HG03442 (cell line): ENCODE results near the gene JPH2.

Source experiments
- ATAC-seq: cut with Tn5 transposase; IDR thresholded peaks from one replicate; pipeline ENCODE4 v1.9.1; 2021; ENCODE audit warnings: mild to moderate bottlenecking, moderate library complexity; ENCODE audit not compliant: unreplicated experiment

The JPH2 gene

DNA sequence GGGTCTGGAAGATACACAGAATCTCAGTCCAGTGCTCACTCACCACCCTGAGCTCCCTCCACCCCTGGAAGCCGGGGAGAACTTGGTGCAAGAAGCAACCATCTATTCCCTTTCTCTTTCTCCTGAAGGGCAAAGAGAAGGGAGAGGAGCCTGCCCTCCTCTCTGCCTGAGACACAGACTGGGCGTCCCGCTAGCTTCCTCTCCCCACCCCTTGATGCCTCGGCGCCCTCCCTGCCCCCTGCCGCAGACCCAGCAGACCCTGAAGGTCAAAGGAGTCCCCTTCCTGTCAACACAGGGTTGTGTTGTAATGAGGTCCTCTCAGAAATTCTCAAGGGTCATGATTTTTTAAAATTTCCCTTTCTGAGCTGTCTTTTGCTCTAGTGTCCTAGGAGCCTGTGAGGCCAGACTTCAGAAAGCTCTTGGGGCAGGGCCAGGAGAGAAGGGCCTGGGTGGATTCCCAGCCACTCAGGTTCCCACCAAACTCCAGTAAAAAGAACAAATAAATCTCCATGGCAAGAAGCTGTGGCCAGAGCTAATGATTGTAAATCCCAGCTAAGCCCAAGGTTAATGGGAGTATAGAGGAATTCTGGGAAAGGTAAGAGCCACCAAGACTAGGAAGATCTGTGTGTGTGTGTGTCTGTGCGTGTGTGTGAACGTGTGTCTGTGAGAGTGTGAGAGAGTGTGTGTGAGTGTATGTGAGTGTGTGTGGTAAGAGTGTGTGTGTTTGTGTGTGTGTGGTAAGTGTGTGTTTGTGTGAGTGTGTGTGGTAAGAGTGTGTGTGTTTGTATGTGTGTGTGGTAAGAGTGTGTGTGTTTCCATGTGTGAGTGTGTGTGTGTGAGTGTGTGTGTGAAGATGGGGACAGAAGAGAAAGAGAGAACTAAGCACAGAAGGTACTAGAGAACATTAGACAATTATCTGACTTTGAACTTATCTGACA is 1.1 kb upstream of the JPH2 start:
- ATAC-seq, result no peak

DNA sequence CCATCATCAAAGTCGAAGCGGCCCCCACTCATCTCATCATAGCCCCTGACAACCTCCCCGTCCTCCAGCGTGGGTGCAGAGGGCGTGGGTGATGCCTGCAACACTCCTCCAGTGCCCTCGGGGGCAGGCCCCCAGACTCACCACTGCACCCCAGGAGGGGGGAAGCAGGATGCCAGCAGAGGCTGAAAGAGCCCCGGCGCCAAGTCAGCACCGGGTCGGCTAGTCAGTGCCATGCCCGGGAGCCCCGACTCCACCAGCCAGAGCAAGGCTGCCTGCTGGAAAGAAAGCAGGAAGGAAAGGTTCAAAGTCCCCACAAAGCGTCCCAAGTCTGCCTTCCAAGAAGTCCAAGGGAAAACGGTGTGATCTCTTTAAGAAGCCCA is 324 bp downstream of the JPH2 start:
- no peak for ATAC-seq

DNA sequence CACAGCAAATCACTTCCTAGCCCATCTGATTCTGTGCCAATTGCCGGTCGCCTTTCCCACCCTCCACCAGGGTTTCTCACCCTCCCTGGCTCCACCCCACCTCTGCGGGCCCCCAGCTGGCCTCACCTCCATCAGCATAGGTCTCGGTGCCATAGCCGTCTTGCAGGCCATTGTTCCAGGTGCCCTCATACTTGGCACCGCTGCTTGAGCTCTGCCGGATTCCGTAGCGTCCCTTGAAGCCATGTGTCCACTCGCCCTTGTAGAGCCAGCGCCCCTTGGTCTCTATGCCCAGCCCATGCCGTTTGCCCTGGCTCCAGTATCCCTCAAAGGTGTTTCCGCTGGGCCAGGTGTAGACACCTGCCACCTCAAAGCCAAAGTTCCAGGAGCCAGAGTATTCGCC is 787 bp downstream of the JPH2 start:
- no peak for ATAC-seq

DNA sequence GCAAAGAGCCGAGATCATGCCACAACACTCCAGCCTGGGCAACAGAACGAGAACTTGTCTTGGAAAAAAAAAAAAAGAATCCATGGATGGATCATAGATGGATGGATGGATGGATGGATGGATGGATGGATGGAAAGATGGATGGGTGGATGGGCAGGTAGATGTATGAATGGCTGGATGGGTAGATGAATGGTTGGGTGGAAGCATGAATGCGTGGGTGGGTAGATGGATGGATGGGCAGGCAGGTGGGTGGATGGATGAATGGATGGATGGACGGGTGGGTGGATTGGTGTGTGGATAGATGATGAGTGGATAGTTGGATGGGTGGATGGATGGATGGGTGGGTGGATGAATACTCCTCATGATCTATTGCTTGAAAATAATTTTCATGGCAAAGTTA is 1.4 kb downstream of the JPH2 start:
- no peak for ATAC-seq

DNA sequence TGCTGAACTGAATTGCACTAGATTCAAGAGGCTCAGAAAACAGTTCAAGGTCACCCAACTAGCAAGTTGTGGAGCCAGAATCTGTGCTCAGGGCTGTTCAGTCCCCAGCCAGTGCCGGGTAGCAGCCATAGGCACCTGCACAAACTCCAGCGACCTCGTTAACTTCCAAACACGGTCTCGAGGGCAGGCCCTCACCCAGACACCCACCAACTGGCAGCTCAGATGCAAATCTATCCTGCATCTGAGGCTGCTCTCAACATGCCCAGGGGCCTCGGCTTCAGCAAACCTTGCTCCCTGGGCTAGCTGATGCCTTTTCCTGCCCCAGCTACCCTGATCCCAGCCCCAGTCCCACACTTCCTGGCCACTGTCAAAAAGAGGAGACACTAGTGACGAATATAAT is 3.7 kb downstream of the JPH2 start:
- ATAC-seq, result no peak

DNA sequence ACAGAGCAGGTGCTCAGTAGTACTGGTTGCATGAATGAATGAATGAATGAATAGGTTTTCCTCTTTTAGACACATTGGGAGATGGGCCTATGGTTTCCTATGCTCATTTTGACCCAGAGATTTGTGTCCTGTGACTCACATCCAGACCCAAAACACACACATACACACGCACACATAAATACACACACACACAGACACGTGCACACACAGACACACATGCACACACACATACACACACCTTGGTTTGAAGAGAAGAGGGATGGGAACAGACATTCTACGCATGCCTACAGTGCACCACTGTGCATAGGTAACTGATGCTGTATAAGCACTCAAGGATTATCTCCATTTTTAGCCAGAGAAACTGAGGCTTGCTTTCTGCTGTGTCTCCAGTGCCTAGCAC is 4.1 kb downstream of the JPH2 start:
- ATAC-seq, result no peak

DNA sequence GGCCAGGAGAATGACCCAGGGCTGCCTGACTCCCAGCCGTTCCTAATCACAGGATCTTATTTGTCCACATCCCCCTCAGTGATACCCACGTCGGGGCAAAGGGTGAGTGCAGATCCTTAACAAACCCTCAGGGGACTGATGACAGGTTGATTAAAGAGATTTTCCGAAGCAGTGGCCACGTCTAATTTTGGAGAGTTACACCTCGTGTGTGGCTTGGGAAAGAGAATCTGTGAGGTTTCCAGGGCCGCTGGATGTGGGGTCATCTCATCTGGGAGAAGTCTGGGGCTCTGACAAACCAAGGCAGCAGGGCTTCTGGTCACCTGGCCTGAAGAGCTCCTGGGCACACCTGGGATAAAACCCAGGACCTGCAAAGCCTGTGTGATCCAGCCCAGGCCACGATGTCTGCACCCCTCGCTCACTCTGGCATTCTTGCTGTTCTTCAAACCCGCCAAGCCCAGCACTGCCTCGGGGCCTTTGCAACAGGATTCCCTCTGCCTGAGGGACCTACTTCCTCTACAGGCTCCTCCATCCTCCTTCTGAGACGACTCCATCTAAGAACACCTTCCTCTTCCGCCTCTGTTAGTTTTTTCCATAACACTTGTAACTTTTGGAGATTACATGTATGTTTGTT is 4.7 kb downstream of the JPH2 start:
- ATAC-seq, result no peak

GRCh38 chr20:44181611-44182010 is 5.4 kb downstream of the JPH2 start:
- no peak for ATAC-seq

DNA sequence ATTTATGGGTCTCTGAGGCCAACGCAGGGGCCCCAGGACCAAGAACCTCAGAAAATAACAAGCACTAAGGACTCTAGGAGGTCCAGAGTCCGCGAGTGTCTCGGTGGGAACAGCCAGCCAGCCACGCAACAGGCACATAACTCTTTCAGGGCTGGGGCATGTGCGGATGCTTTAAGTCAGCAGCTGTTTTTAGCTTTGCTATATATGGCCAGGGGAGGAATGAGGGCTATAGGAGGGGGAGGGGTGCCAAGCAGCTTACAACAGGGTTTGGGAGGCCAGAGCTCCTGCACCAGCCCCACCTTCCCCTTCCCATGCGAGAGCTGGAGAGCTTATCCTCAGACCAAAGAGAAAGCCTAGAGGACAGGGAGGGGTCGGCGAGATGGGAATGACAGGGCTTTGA is 6.2 kb downstream of the JPH2 start:
- no peak for ATAC-seq

DNA sequence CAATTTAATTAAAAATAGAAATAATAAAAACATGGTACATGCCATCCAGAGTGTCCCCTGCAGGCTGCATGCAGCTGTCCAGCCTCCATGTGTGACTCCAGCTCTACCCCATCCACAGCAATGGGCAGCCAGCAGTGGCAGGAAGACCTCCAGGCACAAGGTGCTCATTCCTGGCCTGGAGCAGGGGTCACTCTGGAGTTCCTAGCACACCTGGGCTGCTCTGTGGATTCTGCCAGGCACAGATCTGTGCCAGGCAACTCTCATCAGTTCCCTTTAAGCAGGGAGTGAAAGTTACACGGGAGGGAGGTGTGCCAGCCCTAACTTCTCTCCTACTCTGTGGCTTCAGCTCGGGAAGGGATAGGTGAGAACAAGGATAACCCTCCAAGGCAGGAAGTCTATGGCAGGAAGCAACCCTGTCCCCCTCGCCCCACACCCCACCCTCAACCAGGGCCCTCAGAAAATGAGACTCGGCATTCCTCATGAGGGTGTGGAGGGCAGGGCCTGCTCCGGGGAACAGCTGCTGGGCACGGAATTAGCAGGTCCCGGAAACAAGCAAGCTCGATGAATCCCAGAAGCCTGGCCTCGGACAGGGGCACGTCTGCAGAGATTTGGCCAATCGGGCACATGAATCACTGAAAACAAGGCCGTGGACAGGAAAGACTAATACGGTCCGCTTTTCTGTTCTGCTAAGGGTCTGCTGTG is 10.0 kb downstream of the JPH2 start:
- ATAC-seq, result no peak

DNA sequence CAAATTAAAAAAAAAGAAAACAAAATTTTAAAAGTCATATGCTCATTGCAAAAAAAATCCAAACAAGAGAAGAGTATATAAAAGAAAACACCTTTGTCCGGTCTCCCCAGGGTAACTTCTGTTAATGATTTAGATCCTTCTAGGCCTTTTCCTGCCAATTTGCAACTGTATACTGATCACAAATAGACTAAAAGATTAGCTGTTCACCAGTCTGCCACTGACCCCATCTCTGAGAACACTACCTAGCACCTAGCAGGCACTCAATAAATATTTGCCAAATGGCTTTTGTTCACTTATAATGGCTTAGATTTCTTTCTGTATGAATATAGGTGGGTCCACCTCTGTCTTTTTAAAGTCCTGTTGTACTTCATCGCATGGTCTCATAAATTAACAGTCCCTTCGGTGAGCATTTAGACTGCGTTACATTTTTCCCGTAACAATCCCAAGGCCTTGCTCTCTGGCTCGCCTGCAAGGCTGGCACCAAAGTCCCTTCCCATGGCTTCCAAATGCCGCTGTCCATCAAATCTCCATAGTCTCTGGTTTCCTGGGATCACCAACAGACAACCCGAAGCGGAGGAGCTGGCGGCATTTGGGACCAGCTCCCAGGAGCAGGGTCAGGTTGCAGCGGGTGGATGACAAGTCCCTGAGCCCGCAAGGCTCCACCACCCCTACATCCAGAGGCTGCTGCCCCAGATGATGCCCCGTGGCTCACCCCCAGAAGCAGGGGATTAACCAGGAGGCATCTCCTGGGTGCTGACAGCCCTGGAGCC is 11.8 kb downstream of the JPH2 start:
- no peak for ATAC-seq

DNA sequence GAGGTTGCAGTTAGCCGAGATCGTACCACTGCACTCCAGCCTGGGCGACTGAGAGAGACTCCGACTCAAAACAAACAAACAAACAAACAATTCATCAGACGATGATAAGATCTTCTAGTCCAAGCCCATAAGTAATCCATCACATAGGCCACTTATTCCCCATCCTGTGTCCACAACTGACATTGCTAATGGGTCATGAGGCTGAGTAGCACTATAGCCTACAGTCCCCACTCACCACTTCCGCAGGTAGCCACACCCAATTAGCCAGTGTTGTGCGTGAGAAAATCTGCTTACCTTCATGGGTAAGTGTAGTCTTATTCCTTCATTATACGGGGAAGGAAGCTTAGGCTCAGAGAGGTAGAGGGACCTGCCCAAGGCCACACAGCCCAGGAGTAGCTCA is 13.1 kb downstream of the JPH2 start:
- ATAC-seq, result no peak

DNA sequence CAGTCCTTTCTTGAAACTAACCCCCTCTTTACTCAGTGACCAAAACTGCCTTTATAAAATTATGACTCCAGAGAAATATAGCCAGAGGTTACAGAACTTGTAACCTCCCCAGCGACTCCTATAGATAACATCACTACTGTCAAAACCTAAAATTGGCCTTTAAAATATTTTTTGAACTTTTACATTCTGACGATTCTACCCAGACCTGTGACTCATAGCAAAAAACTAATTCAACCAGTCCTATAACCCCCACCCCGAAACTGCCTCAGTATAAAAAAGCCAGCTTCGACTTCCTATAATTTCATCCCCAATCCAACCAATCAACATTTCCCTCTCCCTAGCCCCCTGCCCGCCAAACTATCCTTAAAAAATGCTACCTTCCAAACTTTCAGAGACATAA is 13.9 kb downstream of the JPH2 start:
- no peak for ATAC-seq

DNA sequence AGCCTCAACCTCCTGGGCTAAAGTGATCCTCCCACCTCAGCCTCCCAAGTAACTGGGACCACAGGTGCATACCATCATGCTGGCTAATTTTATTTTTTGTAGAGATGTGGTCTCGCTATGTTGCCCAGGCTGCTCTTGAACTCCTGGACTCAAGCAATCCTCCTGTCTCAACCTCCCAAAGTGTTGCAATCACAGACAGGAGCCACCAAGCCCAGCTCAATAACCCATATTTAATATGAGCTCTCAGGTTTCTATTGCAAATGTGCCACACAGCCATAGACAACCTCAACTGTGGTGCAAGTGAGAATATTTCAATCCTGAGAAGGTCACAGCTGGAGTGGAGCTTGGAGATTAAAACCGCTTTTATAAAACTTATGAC is 14.4 kb downstream of the JPH2 start:
- no peak for ATAC-seq

DNA sequence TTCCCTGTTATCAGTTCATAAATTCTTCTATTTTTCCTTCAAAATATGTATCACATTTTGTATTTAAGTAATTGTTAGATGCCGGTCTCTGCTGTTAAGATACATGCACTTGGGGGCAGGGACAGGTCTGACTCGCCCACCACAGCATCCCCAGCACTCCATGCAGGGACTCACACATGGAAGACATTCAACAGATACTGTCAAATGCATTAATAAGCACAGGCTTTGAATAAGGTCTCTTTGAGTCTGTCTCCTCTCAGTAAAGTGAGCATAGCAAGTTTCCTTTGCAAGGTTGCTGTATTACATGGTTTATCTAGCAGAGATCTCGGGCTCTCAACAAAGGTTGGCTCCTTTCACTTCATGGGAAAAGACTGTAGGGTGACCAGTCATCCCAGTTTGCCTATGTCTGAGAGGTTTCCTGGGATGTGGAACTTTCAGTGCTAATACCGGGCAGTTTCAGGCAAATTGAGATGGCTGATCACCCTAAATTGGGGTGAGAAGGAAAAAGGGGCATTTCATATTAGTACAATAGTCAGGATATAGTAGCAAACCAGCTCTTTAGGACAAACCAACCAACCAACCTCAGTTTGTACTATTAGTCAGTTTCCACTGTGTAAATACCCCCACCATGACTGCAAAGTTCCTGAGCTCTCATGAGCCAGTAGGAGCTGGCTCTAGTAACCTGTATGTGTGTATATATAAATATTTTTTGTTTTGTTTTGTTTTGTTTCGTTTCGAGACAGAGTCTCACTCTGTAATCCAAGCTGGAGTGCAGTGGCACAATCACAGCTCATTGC is 15.0 kb downstream of the JPH2 start:
- no peak for ATAC-seq

GRCh38 chr20:44170816-44171410 is 16.1 kb downstream of the JPH2 start:
- ATAC-seq, result no peak

DNA sequence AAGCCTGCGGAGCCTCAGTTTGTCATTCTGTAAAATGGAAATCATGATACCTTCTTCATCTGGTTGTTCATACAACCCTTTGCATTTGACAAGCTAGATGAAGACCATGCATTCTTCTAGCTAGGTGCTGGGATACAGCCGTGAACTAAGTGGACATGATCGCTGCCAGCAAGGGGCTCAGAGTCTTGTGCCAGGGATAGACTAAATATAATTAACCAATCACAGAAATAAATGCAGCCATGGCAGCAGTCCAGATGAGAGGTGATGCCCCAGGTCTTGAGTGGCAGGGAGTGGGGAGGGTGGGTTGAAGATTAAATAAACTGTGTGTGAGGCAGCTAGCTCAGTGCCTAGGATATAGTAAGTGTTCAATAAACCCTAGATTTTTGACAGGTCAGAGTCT is 19.3 kb downstream of the JPH2 start:
- no peak for ATAC-seq

GRCh38 chr20:44166477-44166876 is 20.5 kb downstream of the JPH2 start:
- no peak for ATAC-seq

GRCh38 chr20:44166008-44166407 is 21.0 kb downstream of the JPH2 start:
- ATAC-seq, result no peak

- ATAC-seq, result no peak
These were observed 26.9 kb downstream of the JPH2 start for GRCh38 chr20:44160133-44160532.
